Panc1 (cell line): ENCODE data around the gene NRP1.

Source experiments
- POLR2AphosphoS5 ChIP-seq: IDR thresholded peaks from 2 replicates; pipeline ENCODE4 v1.6.1; 2012; ENCODE audit warnings: mild to moderate bottlenecking, low read depth, low read length, moderate library complexity
- SIN3A ChIP-seq: IDR thresholded peaks from 2 replicates; pipeline ENCODE4 v1.6.1; 2012; ENCODE audit warnings: low read depth, mild to moderate bottlenecking, low read length, moderate library complexity, borderline replicate concordance; ENCODE audit not compliant: insufficient read depth
- TCF7L2 ChIP-seq: IDR thresholded peaks from 2 replicates; pipeline ENCODE4 v1.6.1; 2011; ENCODE audit warnings: mild to moderate bottlenecking, low read depth, low read length, inconsistent platforms
- TF ChIP-seq, protein P1 (sequence below): fragments of 450-650 bp; IDR thresholded peaks from 2 replicates; pipeline ENCODE4 v1.5.1; 2017; ENCODE audit warnings: mild to moderate bottlenecking
- TF ChIP-seq, protein P2 (sequence below), 2 experiments: IDR thresholded peaks; 2 replicates each; pipeline ENCODE4 v1.6.1; 2011 to 2012; ENCODE audit warnings: low read depth in 2 of 2, control low read depth in 1 of 2, low read length in 1 of 2, mild to moderate bottlenecking in 1 of 2, moderate library complexity in 1 of 2; ENCODE audit not compliant: insufficient read depth in 1 of 2

DNA sequence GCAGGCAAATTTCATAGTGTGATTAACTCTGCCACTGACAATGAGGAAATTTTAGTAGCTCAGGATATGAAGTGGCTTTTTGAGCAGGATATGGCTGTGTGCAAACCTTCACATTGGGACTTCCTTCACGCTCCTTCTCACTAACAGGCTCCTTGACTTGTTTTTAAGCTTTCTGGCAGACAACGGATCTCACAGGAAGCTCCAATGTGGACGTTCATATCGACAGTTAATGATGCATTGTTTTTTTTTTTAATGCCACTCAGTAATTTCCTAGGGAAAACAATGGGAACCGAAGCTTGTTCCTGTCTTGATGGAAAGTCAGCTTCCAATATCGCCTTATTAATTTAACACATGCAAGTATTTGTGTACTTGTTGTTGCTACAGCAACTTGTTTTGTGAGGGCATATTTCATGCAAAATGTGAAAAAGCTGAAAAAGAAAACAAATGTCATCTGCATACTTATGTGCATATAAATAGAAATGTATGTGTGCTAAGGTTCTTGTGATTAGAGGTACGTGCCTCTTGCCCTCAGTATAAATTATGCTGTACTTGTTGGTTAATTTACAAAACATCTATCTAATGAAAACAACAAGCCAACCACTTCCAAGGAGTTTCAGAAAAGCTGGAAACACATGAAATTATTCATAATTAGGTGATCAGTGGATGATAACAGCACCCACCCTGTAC lies 84.7 kb downstream of the NRP1 start:
- TF ChIP-seq, protein P1, sequence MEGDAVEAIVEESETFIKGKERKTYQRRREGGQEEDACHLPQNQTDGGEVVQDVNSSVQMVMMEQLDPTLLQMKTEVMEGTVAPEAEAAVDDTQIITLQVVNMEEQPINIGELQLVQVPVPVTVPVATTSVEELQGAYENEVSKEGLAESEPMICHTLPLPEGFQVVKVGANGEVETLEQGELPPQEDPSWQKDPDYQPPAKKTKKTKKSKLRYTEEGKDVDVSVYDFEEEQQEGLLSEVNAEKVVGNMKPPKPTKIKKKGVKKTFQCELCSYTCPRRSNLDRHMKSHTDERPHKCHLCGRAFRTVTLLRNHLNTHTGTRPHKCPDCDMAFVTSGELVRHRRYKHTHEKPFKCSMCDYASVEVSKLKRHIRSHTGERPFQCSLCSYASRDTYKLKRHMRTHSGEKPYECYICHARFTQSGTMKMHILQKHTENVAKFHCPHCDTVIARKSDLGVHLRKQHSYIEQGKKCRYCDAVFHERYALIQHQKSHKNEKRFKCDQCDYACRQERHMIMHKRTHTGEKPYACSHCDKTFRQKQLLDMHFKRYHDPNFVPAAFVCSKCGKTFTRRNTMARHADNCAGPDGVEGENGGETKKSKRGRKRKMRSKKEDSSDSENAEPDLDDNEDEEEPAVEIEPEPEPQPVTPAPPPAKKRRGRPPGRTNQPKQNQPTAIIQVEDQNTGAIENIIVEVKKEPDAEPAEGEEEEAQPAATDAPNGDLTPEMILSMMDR, result no peak
- no peak for TF ChIP-seq SIN3A
- no peak for TF ChIP-seq POLR2AphosphoS5
- TF ChIP-seq, protein P2, sequence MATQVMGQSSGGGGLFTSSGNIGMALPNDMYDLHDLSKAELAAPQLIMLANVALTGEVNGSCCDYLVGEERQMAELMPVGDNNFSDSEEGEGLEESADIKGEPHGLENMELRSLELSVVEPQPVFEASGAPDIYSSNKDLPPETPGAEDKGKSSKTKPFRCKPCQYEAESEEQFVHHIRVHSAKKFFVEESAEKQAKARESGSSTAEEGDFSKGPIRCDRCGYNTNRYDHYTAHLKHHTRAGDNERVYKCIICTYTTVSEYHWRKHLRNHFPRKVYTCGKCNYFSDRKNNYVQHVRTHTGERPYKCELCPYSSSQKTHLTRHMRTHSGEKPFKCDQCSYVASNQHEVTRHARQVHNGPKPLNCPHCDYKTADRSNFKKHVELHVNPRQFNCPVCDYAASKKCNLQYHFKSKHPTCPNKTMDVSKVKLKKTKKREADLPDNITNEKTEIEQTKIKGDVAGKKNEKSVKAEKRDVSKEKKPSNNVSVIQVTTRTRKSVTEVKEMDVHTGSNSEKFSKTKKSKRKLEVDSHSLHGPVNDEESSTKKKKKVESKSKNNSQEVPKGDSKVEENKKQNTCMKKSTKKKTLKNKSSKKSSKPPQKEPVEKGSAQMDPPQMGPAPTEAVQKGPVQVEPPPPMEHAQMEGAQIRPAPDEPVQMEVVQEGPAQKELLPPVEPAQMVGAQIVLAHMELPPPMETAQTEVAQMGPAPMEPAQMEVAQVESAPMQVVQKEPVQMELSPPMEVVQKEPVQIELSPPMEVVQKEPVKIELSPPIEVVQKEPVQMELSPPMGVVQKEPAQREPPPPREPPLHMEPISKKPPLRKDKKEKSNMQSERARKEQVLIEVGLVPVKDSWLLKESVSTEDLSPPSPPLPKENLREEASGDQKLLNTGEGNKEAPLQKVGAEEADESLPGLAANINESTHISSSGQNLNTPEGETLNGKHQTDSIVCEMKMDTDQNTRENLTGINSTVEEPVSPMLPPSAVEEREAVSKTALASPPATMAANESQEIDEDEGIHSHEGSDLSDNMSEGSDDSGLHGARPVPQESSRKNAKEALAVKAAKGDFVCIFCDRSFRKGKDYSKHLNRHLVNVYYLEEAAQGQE (IDR thresholded peaks at IDR 0.05; ENCODE audit: insufficient read depth in 1 of 2, low read depth in 2 of 2, low read length in 1 of 2), result no peak
- no peak for TF ChIP-seq TCF7L2
